Immature natural killer cell (primary cell): Measurements from ENCODE around the gene MUSK. TPM values are rescaled to one million over a fixed set of nuclear protein-coding genes. Genes with fewer than 3 reads are reported as not detected.
"Not testable (repeated sequence)": the region's sequence is repeated elsewhere in the genome, so short reads cannot be mapped to it uniquely, and the experiment has no call there.

ENCODE experiments used
- DNase-seq, 3 donors: peaks; one replicate each; pipeline ENCODE4 v3.0.0; 2022; ENCODE audit warnings: mixed read lengths in 1 of 3
- H3K27ac Mint-ChIP-seq, 6 donors: one replicate each; pipeline ENCODE4 v1.8.0; 2020; ENCODE audit warnings: mixed read lengths in 6 of 6, mild to moderate bottlenecking in 5 of 6, inconsistent platforms in 4 of 6, moderate library complexity in 3 of 6
- H3K27me3 Mint-ChIP-seq, 3 donors: one replicate each; pipeline ENCODE4 v1.8.0; 2020 to 2021; ENCODE audit warnings: low read depth in 3 of 3, mild to moderate bottlenecking in 3 of 3, mixed read lengths in 3 of 3, moderate library complexity in 3 of 3, inconsistent platforms in 1 of 3
- H3K36me3 Mint-ChIP-seq, 3 donors: one replicate each; pipeline ENCODE4 v1.8.0; 2020; ENCODE audit warnings: mixed read lengths in 3 of 3, inconsistent platforms in 2 of 3, mild to moderate bottlenecking in 2 of 3
- H3K4me1 Mint-ChIP-seq, 2 donors: one replicate each; pipeline ENCODE4 v1.8.0; 2020; ENCODE audit warnings: inconsistent platforms in 2 of 2, mild to moderate bottlenecking in 2 of 2, mixed read lengths in 2 of 2, moderate library complexity in 1 of 2
- H3K4me3 Mint-ChIP-seq, 5 donors: one replicate each; pipeline ENCODE4 v1.8.0; 2020; ENCODE audit warnings: mild to moderate bottlenecking in 5 of 5, mixed read lengths in 5 of 5, inconsistent platforms in 3 of 5, moderate library complexity in 3 of 5
- H3K9me3 Mint-ChIP-seq, 6 donors: one replicate each; pipeline ENCODE4 v1.8.0; 2020; ENCODE audit warnings: mild to moderate bottlenecking in 6 of 6, mixed read lengths in 6 of 6, inconsistent platforms in 4 of 6, moderate library complexity in 3 of 6
- polyA plus RNA-seq, 3 donors: library from polyadenylated mRNA; unstranded; fragments of 300-500 nt; fragmentation: Illumina TruSeq; gene quantifications; one replicate each; pipeline ENCODE4 v1.2.3, GENCODE V29; 2021

Gene MUSK
- polyA plus RNA-seq, 3 donors from 2014 or later, result not detected

GRCh38 chr9:110655754-110656641 is 12.6 kb upstream of the MUSK start:
- Mint-ChIP-seq H3K4me3 (no peak overlapping the region), H3K27me3 (peaks cover 0 to 4% (median 0%) of the 10 kb centered on the region in 3 donors), H3K4me1 (no peaks in the 10 kb centered on the region), H3K27ac (no peak overlapping the region), H3K36me3 (no peaks in the 10 kb centered on the region), H3K9me3 (peaks cover 0 to 10% (median 3%) of the 10 kb centered on the region in 6 donors)
- DNase-seq, result no peak

GRCh38 chr9:110659891-110660541 is 8.6 kb upstream of the MUSK start:
- Mint-ChIP-seq H3K27me3 (peaks cover 0 to 4% (median 0%) of the 10 kb centered on the region in 3 donors), H3K27ac (no peak overlapping the region), H3K4me1 (no peaks in the 10 kb centered on the region), H3K4me3 (no peak overlapping the region), H3K9me3 (peaks cover 0 to 10% (median 2%) of the 10 kb centered on the region in 6 donors), H3K36me3 (no peaks in the 10 kb centered on the region)
- DNase-seq, result no peak

- H3K9me3 Mint-ChIP-seq, result peaks cover 0 to 7% (median 4%) of the 10 kb centered on the region in 6 donors
- no peak overlapping the region for H3K27ac Mint-ChIP-seq
- H3K4me3 Mint-ChIP-seq, result no peak overlapping the region
- DNase-seq, result no peak
- no peaks in the 10 kb centered on the region for H3K27me3 Mint-ChIP-seq
- no peaks in the 10 kb centered on the region for H3K4me1 Mint-ChIP-seq
- H3K36me3 Mint-ChIP-seq, result no peaks in the 10 kb centered on the region
Observed at GRCh38 chr9:110669433-110669832, 842 bp downstream of the MUSK start.

- DNase-seq, result no peak
- H3K27me3 Mint-ChIP-seq, result no peaks in the 10 kb centered on the region
- no peak overlapping the region for H3K4me3 Mint-ChIP-seq
- no peaks in the 10 kb centered on the region for H3K36me3 Mint-ChIP-seq
- H3K27ac Mint-ChIP-seq, result no peak overlapping the region
- no peaks in the 10 kb centered on the region for H3K4me1 Mint-ChIP-seq
- H3K9me3 Mint-ChIP-seq, result peaks cover 2 to 8% (median 6%) of the 10 kb centered on the region in 6 donors
Observed at GRCh38 chr9:110671849-110672248, 3.3 kb downstream of the MUSK start.

GRCh38 chr9:110672873-110673510 is 4.4 kb downstream of the MUSK start:
- Mint-ChIP-seq H3K27me3 (no peaks in the 10 kb centered on the region), H3K27ac (no peak overlapping the region), H3K4me1 (no peaks in the 10 kb centered on the region), H3K4me3 (no peak overlapping the region), H3K36me3 (peaks cover 0 to 4% (median 0%) of the 10 kb centered on the region in 3 donors), H3K9me3 (peaks cover 2 to 16% (median 5%) of the 10 kb centered on the region in 6 donors)
- DNase-seq, result no peak

- H3K36me3 Mint-ChIP-seq, result no peaks in the 10 kb centered on the region
- no peak for DNase-seq
- no peak overlapping the region for H3K27ac Mint-ChIP-seq
- no peak overlapping the region for H3K4me3 Mint-ChIP-seq
- peaks cover 0 to 12% (median 5%) of the 10 kb centered on the region in 6 donors for H3K9me3 Mint-ChIP-seq
- no peaks in the 10 kb centered on the region for H3K4me1 Mint-ChIP-seq
- no peaks in the 10 kb centered on the region for H3K27me3 Mint-ChIP-seq
Observed at GRCh38 chr9:110687497-110687896, 18.9 kb downstream of the MUSK start.

GRCh38 chr9:110688329-110688728 is 19.7 kb downstream of the MUSK start:
- Mint-ChIP-seq H3K9me3 (peaks cover 0 to 9% (median 3%) of the 10 kb centered on the region in 6 donors), H3K27me3 (no peaks in the 10 kb centered on the region), H3K36me3 (no peaks in the 10 kb centered on the region), H3K27ac (no peak overlapping the region), H3K4me3 (no peak overlapping the region), H3K4me1 (no peaks in the 10 kb centered on the region)
- no peak for DNase-seq

GRCh38 chr9:110691002-110691549 is 22.5 kb downstream of the MUSK start:
- no peaks in the 10 kb centered on the region for H3K36me3 Mint-ChIP-seq

GRCh38 chr9:110695846-110696245 is 27.3 kb downstream of the MUSK start:
- not testable (repeated sequence) for H3K4me1 Mint-ChIP-seq, H3K27ac Mint-ChIP-seq, H3K27me3 Mint-ChIP-seq, DNase-seq, H3K36me3 Mint-ChIP-seq, H3K4me3 Mint-ChIP-seq, H3K9me3 Mint-ChIP-seq

More at GRCh38 chr9:110691002-110691549, 22.5 kb downstream of the MUSK start:
- no peaks in the 10 kb centered on the region for H3K27me3 Mint-ChIP-seq
- peaks cover 0 to 7% (median 2%) of the 10 kb centered on the region in 6 donors for H3K9me3 Mint-ChIP-seq
- H3K27ac Mint-ChIP-seq, result no peak overlapping the region
- H3K4me1 Mint-ChIP-seq, result no peaks in the 10 kb centered on the region
- no peak overlapping the region for H3K4me3 Mint-ChIP-seq
- no peak for DNase-seq

- no peak overlapping the region for H3K27ac Mint-ChIP-seq
- no peak for DNase-seq
- peaks cover 0 to 6% (median 2%) of the 10 kb centered on the region in 3 donors for H3K27me3 Mint-ChIP-seq
- H3K4me3 Mint-ChIP-seq, result no peak overlapping the region
- no peaks in the 10 kb centered on the region for H3K4me1 Mint-ChIP-seq
- peaks cover 0 to 10% (median 5%) of the 10 kb centered on the region in 6 donors for H3K9me3 Mint-ChIP-seq
- no peaks in the 10 kb centered on the region for H3K36me3 Mint-ChIP-seq
Observed at GRCh38 chr9:110700953-110701352, 32.4 kb downstream of the MUSK start.

- Mint-ChIP-seq H3K27ac (no peak overlapping the region), H3K4me3 (no peak overlapping the region), H3K36me3 (no peaks in the 10 kb centered on the region), H3K27me3 (peaks cover 0 to 6% (median 0%) of the 10 kb centered on the region in 3 donors), H3K9me3 (peaks cover 0 to 10% (median 4%) of the 10 kb centered on the region in 6 donors), H3K4me1 (no peaks in the 10 kb centered on the region)
- DNase-seq, result no peak
Observed at GRCh38 chr9:110703669-110704068, 35.1 kb downstream of the MUSK start.

GRCh38 chr9:110707419-110707818 is 38.8 kb downstream of the MUSK start:
- Mint-ChIP-seq H3K4me3 (no peak overlapping the region), H3K27ac (no peak overlapping the region), H3K36me3 (peaks cover 0 to 3% (median 0%) of the 10 kb centered on the region in 3 donors), H3K4me1 (no peaks in the 10 kb centered on the region), H3K27me3 (no peaks in the 10 kb centered on the region), H3K9me3 (peaks cover 0 to 3% (median 2%) of the 10 kb centered on the region in 6 donors)
- DNase-seq, result no peak

- Mint-ChIP-seq H3K27ac (no peak overlapping the region), H3K27me3 (no peaks in the 10 kb centered on the region), H3K4me3 (no peak overlapping the region), H3K36me3 (peaks cover 0 to 3% (median 0%) of the 10 kb centered on the region in 3 donors), H3K9me3 (peaks cover 0 to 8% (median 6%) of the 10 kb centered on the region in 6 donors), H3K4me1 (no peaks in the 10 kb centered on the region)
- DNase-seq, result no peak
Observed at GRCh38 chr9:110710420-110710819, 41.8 kb downstream of the MUSK start.
